Sciatic nerve (tissue), 2 donors: ENCODE measurements around the gene SLC13A1. TPM values are rescaled to one million over a fixed set of nuclear protein-coding genes. Genes with fewer than 3 reads are reported as not detected.
"Not testable (repeated sequence)": the region's sequence is repeated elsewhere in the genome, so short reads cannot be mapped to it uniquely, and the experiment has no call there.

Experiments
- ATAC-seq: fragments of 200-7000 bp; cut with Tn5 transposase; one replicate; pipeline ENCODE4 v1.9.1; 2020; ENCODE audit warnings: mild to moderate bottlenecking, moderate library complexity
- DNase-seq: peaks from one replicate; pipeline ENCODE4 v3.0.0-alpha.2; 2020; ENCODE audit warnings: low spot score
- intact Hi-C: fragments of 100-400 bp; cut with DNase I; formaldehyde crosslinking; loops from one replicate; pipeline ENCODE4 v1.14.2; 2022
- total RNA-seq: library from RNA; stranded (reverse); fragmentation: NEBNext Ultra II Directional; extraction: Animal tissue kit (Norgen Biotek cat#: 25700); gene quantifications from one replicate; pipeline ENCODE4 v1.2.1, GENCODE V29; 2021
- donor health status: DM: no; HTN: no; CAD: no.
- donor health status: DM: no; HTN: no; CAD: no.

The SLC13A1 gene
- total RNA-seq, 1 donor from 2014 or later: not detected

DNA sequence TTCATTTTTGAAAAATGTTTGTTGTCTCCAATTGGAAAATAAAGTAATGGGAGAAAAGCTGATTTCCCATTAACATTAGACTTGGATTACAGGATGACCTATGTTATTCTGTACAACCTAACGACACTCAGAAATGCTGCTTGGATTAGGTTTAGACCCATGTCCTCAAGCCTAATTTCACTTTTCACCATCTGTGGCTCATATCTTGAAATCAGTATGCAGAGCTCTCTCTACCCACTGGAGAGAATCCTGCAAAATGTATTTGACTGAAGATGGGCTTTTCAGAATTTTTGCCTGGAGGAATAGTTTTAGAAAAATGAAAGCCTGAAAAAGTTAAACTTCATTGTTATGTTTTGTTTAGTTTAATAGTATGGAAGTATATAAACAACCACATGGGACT, 63.8 kb downstream of the SLC13A1 start:
- no peak for ATAC-seq
- intact Hi-C loops: no loop called here
- no peak for DNase-seq

DNA sequence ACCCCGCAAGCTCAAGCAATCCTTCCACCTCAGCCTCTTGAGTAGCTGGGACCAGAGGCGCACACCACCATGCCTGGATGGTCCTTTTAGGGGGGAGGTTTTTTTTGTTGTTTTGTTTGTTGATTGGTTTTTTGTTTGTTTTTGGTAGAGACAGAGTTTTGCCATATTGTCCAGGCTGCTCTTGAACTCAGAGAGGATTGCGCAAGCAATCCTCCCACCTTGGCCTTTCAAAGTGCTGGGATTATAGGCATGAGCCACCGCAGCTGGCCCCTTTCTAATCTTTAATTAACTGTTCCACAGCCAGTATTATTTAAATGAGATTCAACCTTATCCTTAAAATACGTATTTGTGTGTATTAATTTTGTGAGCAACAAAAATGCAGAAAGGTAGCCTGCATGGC, 65.8 kb downstream of the SLC13A1 start:
- intact Hi-C loops: no loop called here
- ATAC-seq (no peak), DNase-seq (no peak)

DNA sequence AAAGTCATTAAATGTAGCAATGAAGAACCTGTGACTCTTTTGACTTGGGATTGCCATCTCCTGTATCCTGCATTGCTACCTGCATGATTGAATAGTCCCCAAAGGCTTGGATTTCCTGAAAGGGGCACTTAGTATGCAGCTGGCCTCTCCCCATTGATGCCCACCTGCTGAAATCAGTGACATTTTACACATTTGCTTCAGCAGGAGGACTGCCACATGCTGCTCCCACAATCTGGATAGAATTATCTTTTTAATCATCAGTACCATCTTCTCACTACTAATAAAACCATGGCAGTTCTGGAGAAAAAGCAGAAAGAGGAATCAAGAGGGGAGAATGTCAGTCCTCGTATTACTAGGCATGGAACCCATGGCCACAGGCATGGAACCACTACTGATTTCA, 67.8 kb downstream of the SLC13A1 start:
- intact Hi-C loops: no loop called here
- ATAC-seq: no peak
- no peak for DNase-seq

DNA sequence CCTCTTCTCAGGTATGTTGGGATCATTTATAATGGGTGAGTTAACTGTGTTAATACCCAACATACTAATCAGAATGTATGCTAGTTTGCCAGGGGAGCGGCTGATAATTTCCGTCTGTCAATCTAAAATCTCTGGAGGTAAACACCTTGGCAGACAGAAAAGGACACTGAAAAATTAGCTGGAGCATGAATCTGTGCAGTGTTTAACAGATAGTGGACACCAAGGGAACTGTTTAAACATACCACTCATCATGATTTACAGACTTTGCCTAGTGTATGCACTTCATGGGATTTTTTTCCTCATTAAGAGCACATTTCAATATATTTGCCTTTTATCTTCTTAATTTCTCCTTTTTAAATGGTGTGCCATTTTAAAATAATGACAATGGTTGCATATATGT, 68.2 kb downstream of the SLC13A1 start:
- ATAC-seq: no peak
- intact Hi-C loops: no loop called here
- DNase-seq: no peak

DNA sequence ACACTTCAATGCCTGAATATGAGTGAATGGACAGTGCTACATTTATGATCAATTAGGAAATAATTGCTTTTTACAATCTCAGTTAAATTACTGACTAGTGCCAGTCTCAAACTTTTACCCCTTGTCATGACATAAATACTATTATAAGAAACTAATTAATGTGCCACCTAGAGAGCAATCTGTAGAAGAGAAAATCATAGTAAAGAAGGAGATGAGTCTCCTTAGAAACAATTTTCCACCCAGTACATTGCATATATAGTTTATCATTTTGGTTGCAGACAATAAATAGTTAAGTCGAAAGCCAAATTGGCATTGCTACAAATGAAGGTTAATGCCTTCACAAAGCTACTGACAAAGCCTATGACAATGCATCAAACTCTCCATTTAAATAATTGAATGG, 68.6 kb downstream of the SLC13A1 start:
- ATAC-seq: no peak
- intact Hi-C loops: no loop called here
- DNase-seq: no peak

DNA sequence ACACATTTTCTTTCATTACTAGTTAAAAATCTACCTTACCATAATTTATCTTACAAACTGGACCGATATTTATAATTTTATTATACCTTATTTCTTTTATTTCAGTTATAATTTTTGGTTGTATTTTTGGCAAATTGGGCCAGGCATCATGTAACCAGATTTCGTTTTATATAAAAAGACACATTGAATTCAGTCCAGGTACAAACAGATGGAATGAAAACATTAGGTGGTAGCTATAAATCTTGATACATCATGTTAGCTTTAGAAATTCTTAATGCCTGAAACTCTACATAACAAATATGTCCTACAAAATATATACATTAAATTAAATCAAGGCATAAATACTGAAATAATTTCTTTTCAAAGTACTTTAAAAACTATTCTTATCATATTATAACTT, 73.1 kb downstream of the SLC13A1 start:
- intact Hi-C loops: no loop called here
- ATAC-seq: no peak
- DNase-seq: no peak

DNA sequence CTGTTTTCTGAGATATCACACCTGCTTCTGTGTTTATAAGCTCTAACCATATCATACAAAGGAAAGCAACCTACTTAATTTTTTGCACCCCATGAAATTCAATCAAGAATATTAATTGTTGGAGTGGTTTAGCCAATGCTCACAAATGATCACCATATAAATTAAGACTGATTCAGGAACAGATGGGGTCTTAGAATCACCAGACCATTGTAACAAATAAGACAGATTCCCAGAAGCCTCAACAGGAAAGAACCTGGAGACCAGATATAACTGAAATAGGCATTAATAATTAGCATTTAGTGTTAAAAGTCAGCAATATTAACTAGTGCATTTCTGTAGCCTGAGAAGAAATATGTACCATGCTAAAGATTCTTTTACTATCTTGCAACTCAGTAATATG, 73.6 kb downstream of the SLC13A1 start:
- ATAC-seq: no peak
- intact Hi-C loops: no loop called here
- no peak for DNase-seq

DNA sequence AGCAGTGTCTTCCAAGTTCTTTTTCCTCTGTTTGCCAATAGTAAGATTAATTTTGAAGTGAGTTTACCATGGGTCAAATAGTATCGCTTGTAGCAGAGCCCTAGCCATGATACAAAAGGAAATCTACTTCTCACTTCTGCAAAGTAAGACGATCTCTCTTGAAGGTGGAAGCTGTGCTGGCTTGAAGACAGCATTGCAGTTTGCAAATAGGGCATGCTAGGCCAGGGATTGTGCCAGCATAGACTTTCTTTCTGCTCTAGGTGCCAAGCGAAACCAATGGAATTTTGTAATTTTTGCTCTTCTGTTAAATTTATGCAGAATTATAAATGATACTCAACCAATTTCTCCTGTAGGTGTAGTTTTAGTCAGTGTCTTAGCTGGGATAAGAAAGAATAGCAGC, 74.5 kb downstream of the SLC13A1 start:
- DNase-seq (no peak), ATAC-seq (no peak)
- intact Hi-C loops: no loop called here

DNA sequence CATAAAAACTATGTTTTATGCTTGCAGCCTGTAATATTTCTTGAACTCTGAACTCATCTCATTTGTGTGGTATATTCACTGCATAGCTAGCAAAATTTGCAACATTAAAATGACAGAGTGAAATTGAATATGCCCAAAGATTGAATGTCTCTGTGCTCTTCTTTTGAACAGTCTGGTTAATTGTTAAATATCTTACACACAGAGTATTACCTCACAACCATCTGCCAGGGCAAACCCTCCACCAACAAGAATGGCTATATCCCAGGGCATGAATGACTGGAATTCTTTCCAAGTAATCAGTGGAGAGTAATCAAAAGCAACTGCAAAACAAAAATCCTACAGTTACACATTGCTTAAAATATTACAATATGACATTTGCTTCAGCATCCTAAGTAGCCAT, 76.9 kb downstream of the SLC13A1 start:
- no peak for ATAC-seq
- no peak for DNase-seq
- intact Hi-C loops: no loop called here

DNA sequence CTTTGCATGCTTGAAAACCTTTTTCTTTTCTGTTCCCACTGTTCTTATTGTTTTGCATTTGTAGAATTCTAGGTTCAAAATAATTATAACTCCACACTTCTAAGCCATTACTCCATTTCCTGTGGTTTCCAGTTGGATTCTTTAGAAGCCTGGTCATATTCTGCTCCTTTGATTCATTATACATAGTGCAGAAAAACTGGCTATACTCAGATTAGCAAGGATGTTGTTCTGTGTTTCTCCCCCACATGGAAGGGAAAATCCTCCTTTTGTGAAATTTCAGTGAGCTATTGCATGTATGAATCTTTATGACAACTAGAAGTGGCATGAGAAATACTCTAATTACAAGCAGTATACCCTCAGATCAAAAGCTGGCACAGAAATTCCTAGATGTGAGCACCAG, 79.5 kb downstream of the SLC13A1 start:
- intact Hi-C loops: no loop called here
- ATAC-seq: no peak
- no peak for DNase-seq

DNA sequence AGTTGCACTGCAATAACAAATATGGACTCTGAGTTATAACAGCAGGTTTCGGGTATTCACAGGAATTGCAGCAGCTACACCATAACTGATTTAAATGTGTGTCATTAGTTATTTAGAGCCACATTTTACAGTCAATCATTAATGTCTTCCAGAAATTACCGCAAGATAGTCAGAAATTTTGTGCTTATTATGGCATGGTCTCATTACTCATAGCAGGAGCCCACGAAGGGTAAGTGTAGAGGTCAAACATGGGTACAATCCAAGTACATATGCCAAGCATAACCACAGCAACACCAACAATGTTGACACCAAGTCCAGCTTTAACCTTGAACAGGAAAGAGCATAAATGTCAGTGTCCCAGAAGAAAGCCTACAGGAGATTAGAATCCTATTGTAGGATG, 84.4 kb downstream of the SLC13A1 start:
- no peak for DNase-seq
- intact Hi-C loops: no loop called here
- no peak for ATAC-seq

DNA sequence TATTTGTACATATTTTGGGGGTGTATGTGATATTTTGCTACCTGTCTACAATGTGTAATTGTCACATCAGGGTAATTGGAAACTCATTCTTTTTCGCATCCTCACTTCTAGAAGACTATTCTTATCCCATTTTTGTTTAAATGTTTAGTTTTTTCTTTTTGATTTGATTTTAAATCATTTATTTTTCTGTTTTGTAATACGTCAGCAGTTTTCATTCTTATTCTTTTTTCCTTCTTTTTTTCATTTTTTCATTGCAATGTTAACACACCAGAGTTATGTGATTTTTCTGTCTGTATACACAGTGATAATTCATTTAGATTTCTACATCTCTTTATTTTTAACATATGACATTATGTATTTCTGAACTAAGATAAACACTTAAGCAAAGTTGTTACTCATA, 85.5 kb downstream of the SLC13A1 start:
- intact Hi-C loops: no loop called here
- ATAC-seq (no peak), DNase-seq (no peak)

DNA sequence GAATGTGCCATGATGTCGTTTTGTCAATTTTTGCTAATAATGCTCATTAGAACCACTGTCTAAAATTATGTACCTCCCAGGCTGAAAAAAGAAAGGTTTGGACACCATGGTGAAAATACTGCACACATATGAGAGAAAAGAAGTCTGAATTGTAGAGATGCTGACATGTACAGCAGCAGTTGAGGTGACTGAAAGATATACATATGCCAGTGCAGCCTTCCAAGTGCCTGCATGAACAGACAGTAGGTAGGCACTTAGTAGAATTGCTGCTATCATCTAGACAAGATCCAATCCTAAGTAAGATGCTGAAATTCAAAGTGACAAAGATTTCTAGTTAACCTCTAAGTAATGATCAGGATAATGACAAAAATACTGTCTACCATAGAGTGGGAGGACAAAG, 86.9 kb downstream of the SLC13A1 start:
- intact Hi-C loops: no loop called here
- ATAC-seq (no peak), DNase-seq (no peak)

DNA sequence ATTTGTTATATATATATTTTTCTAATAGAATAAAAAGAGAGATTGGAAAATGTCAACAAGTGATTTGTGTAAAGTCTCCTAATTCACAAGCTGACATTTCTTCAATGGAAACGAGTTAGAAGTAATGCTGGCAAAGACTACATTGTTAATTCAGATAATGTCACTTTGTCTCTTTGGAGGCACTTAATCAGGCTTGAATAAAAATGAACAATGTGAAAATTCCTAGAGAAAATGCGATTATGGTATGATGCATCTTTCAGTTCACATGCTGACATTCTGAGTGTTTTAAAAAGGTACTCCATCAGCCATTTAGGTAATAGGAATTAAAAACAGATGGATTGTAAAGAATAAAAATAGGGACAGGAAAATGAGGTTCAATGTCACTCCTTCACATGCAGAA, 100.1 kb downstream of the SLC13A1 start:
- intact Hi-C loops: no loop called here
- no peak for DNase-seq

DNA sequence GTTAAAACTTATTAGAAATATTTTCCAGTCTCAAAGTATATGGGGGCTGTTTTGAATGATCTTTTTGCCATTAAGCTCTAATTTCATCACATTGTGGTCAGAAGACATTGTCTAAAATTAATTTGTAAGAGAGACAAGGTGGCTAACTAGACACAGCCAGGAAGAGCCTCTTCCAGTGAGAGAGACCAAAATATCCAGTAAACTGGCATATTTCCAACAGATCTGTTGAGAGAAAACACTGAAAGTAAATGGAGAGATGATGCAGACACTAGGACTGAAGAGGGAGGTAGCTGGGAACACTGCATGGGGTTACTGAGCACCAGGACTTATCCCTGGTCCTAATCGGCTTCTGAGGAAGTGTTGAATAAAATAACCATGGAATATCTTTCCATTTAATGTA, 102.8 kb downstream of the SLC13A1 start:
- intact Hi-C loops: no loop called here
- no peak for DNase-seq
- no peak for ATAC-seq

More for the DNA sequence above, 100.1 kb downstream of the SLC13A1 start:
- ATAC-seq: no peak

DNA sequence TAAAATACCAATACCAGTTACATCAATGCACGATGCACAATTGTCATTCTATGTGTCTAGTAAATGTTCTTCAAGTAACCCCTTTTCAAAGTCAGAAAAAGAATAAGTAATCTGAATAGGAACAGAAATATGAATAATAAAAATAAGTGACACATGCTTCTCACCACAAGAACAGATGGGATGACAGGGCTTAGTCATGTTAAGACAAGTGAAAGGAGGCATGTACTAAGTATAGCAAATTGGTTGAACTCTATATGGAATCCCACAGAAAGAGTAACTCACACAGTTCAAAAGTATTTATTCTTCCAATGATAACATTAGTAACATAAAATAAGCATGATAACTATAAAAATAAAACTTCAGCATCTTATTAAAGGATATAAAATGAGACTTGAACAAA, 103.3 kb downstream of the SLC13A1 start:
- DNase-seq: no peak
- intact Hi-C loops: no loop called here
- ATAC-seq: no peak

DNA sequence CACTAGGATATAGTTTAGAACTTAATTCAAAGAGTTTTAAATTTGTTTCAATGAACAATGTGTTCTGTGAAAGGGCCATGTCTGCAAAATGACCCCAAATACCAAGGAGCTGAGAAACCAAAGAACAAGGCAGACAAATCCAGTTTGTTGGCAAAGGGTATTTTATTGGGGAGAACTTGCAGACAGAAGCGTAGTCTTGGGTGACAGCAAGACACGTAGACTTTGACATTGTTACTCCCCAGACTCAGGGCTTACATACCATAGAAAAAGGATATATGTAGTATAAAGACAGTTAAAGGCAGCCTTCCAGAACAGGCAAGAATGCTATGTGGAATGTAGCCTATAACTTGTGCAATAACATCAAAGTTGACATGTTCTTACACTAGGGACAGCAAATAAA, 109.3 kb downstream of the SLC13A1 start:
- intact Hi-C loops: no loop called here
- DNase-seq: no peak
- ATAC-seq: no peak

DNA sequence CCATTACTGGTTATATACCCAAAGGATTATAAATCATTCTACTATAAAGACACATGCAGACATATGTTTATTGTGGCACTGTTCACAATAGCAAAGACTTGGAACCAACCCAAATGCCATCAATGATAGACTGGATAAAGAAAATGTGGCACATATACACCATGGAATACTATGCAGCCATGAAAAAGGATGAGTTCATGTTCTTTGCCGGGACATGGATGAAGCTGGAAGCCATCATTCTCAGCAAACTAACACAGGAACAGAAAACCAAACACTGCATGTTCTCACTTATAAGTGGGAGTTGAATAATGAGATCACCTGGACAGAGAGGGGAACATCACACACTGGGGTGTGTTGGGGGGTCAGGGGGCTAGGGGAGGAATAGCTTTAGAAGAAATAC, 112.9 kb downstream of the SLC13A1 start:
- not testable (repeated sequence) for ATAC-seq, DNase-seq
- intact Hi-C loops: loop anchor here (5.0 kb wide), 1 partner anchor 35 kb away; no protein-coding TSS in a partner anchor

DNA sequence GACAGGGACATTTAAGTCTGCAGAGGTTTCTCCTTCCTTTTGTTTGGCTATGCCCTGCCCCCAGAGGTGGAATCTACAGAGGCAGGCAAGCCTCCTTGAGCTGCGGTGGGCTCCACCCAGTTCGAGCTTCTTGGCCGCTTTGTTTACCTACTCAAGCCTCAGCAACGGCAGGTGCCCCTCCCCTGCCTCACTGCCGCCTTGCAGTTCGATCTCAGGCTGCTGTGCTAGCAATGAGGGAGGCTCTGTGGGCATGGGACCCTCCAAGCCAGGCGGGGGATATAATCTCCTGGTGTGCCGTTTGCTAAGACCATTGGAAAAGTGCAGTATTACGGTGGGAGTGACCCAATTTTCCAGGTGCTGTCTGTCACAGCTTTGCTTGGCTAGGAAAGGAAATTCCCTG, 114.9 kb downstream of the SLC13A1 start:
- not testable (repeated sequence) for ATAC-seq, DNase-seq
- intact Hi-C loops: loop anchor here (5.0 kb wide), 1 partner anchor 33 kb away; no protein-coding TSS in a partner anchor

DNA sequence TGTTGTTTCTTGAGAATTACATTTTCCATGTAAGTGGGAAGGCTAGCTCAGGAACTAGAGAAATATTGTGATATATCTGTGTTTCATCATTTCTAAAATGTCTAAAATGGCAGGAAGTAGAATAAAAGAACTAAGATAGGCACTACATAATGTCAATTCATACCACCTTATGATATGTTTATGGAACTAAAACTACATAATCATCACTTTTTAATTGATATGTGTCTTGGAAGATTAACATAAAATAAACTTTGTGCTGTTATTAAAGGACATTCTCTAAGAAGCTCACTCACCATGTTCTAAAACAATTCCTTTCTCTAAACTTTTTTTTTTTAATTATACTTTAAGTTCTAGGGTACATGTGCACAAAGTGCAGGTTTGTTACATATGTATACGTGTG, 120.7 kb downstream of the SLC13A1 start:
- DNase-seq (no peak), ATAC-seq (no peak)
- intact Hi-C loops: no loop called here

DNA sequence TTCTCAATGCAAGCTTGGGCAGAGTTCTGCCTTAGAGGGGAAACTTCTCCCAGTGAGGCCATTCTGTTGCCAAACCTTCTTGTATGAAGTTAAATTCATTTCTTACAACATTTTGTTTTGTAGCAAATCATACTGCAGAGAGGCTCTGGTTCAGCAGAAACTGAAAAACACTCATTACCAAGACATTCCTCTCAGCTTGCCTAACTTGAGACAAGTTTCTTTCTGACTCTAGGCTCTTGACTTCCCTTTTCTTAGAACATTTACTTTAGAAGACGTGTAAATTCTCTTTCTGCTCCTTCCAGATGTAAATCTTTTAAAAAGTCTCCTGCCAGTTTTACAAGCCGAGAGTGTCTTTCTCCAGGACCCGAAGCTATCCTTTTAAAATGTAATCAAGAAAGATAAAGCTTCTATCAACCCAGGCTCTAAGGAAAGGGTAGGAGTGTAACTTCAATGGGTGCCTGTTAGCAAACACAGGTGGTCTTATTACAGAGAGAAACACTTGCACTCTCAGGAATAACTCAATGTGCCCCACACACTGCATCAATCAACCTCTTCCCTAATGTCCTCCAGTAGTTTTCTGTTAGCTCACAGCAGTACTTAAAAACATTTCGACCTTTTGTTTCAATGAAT, 123.8 kb downstream of the SLC13A1 start:
- intact Hi-C loops: no loop called here
- ATAC-seq (no peak), DNase-seq (no peak)
